ENCODE measurements around the gene HIPK1.

HIPK1 gene

GRCh38 chr1:114021665-114022099, 92.6 kb downstream of the HIPK1 start:
- peak; percentile 74 for DNase-seq

GRCh38 chr1:114022877-114023276, 93.8 kb downstream of the HIPK1 start:
- DNase-seq: no peak

GRCh38 chr1:114023377-114023776, 94.3 kb downstream of the HIPK1 start:
- no peak for DNase-seq

- peak; percentile 68 for DNase-seq
These were observed 94.9 kb downstream of the HIPK1 start for GRCh38 chr1:114024049-114024448.

- DNase-seq: no peak
These were observed 96.7 kb downstream of the HIPK1 start for GRCh38 chr1:114025609-114026401.

- no peak for DNase-seq
These were observed 97.7 kb downstream of the HIPK1 start for GRCh38 chr1:114026797-114027196.
